ENCODE results near the gene FRMPD1. TPM values are rescaled to one million over a fixed set of nuclear protein-coding genes. Genes with fewer than 3 reads are reported as not detected.
"Not testable (repeated sequence)": the region's sequence is repeated elsewhere in the genome, so short reads cannot be mapped to it uniquely, and the experiment has no call there.

The FRMPD1 gene
- total and polyA plus RNA-seq, 12 donors, result 0.07 to 0.78 (median 0.18) TPM; not detected in 4

- intact Hi-C loops (cut with DNase I), result loop anchor here in 1 of 2 donors (10.0 kb wide), 1 partner anchor 146 kb away; the partner anchor contains the start of gene SLC25A51
- 89 to 94% (median 91%) methylated on average over 3 of the region's 3 CpGs for WGBS, 4 donors
- H3K4me3 ChIP-seq, result no peak overlapping the region
- peaks cover 0 to 10% of the 10 kb centered on the region in 2 donors for H3K36me3 ChIP-seq (replicated peaks in 1 of 2)
- DNase-seq, result no peak
- no peak for TF ChIP-seq CTCF (IDR thresholded peaks at IDR 0.05)
- H3K9me3 ChIP-seq (replicated peaks in 1 of 3), result no peaks in the 10 kb centered on the region
- H3K27ac ChIP-seq, result no peak overlapping the region
- no peaks in the 10 kb centered on the region for H3K27me3 ChIP-seq
- H3K4me1 ChIP-seq (replicated peaks in 1 of 2), result peaks cover 5 to 9% of the 10 kb centered on the region in 2 donors
Observed at GRCh38 chr9:37758747-37759146, 108.0 kb downstream of the FRMPD1 start.

- Histone ChIP-seq H3K4me1 (replicated peaks in 1 of 2) (no peaks in the 10 kb centered on the region), H3K27me3 (no peaks in the 10 kb centered on the region), H3K9me3 (replicated peaks in 1 of 3) (no peaks in the 10 kb centered on the region), H3K4me3 (no peak overlapping the region), H3K27ac (no peak overlapping the region), H3K36me3 (replicated peaks in 1 of 2) (peaks cover 0 to 15% of the 10 kb centered on the region in 2 donors)
- 80 to 88% (median 83%) methylated on average over 7 of the region's 7 CpGs for WGBS, 4 donors
- TF ChIP-seq CTCF (IDR thresholded peaks at IDR 0.05) (no peak), POLR2A (IDR thresholded peaks at IDR 0.05) (no peak)
- intact Hi-C loops (cut with DNase I), result no loop called here
- no peak for DNase-seq
Observed at GRCh38 chr9:37760416-37761161, 109.8 kb downstream of the FRMPD1 start.

- WGBS, 4 donors, result 55 to 86% (median 78%) methylated on average over 3 of the region's 3 CpGs
- H3K4me3 ChIP-seq, result no peak overlapping the region
- TF ChIP-seq POLR2A (IDR thresholded peaks at IDR 0.05), result no peak
- no peak for TF ChIP-seq CTCF (IDR thresholded peaks at IDR 0.05)
- DNase-seq, result no peak
- no peaks in the 10 kb centered on the region for H3K4me1 ChIP-seq (replicated peaks in 1 of 2)
- H3K27me3 ChIP-seq, result no peaks in the 10 kb centered on the region
- intact Hi-C loops (cut with DNase I), result no loop called here
- no peaks in the 10 kb centered on the region for H3K9me3 ChIP-seq (replicated peaks in 1 of 3)
- H3K27ac ChIP-seq, result no peak overlapping the region
- peaks cover 0 to 15% of the 10 kb centered on the region in 2 donors for H3K36me3 ChIP-seq (replicated peaks in 1 of 2)
Observed at GRCh38 chr9:37761511-37761910, 110.8 kb downstream of the FRMPD1 start.

GRCh38 chr9:37765263-37765662 is 114.5 kb downstream of the FRMPD1 start:
- H3K4me3 ChIP-seq; DNase-seq; H3K27me3 ChIP-seq; H3K27ac ChIP-seq; H3K9me3 ChIP-seq (replicated peaks in 1 of 3); H3K4me1 ChIP-seq (replicated peaks in 1 of 2); intact Hi-C loops (cut with DNase I): not testable (repeated sequence)
- H3K36me3 ChIP-seq (replicated peaks in 1 of 2), result peaks cover 0 to 24% of the 10 kb centered on the region in 2 donors
- 80 to 99% (median 96%) methylated on average over 5 to 6 of the region's 6 CpGs for WGBS, 4 donors

GRCh38 chr9:37769306-37769705 is 118.6 kb downstream of the FRMPD1 start:
- DNase-seq, result no peak
- no peaks in the 10 kb centered on the region for H3K27me3 ChIP-seq
- no peaks in the 10 kb centered on the region for H3K4me1 ChIP-seq (replicated peaks in 1 of 2)
- no peak overlapping the region for H3K4me3 ChIP-seq
- intact Hi-C loops (cut with DNase I), result no loop called here
- WGBS, 4 donors, result 86 to 95% (median 92%) methylated on average over 5 of the region's 5 CpGs
- no peaks in the 10 kb centered on the region for H3K9me3 ChIP-seq (replicated peaks in 1 of 3)
- no peak for TF ChIP-seq POLR2A (IDR thresholded peaks at IDR 0.05)
- TF ChIP-seq CTCF (IDR thresholded peaks at IDR 0.05), result no peak
- H3K36me3 ChIP-seq (replicated peaks in 1 of 2), result peaks cover 0 to 50% of the 10 kb centered on the region in 2 donors
- no peak overlapping the region for H3K27ac ChIP-seq

Data from adrenal gland (tissue), 12 donors.